ENCODE data around the gene RAB26.

The RAB26 gene

GRCh38 chr16:2181952-2182351 is 33.5 kb downstream of the RAB26 start:
- no peak for DNase-seq

GRCh38 chr16:2183671-2184070 is 35.2 kb downstream of the RAB26 start:
- no peak for DNase-seq

GRCh38 chr16:2184346-2184745 is 35.9 kb downstream of the RAB26 start:
- DNase-seq, result no peak

GRCh38 chr16:2184962-2185361 is 36.5 kb downstream of the RAB26 start:
- no peak for DNase-seq

DNA sequence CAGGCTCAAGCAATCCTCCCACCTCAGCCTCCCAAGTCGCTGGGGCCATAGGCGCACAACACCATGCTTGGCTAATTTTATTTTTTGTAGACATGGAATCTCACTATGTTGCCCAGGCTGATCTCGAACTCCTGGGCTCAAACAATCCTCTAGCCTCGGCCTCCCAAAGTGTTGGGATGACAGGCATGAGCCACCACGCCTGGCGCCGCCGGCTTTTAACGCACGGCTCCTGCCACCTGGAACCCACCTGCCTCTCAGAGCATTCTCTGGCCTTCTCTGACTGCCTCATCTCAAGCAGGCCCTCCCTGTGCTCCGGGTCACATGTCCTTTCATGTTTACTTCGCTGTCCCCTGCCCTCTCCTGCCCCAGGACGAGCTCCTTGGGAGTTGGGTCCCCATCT is 37.6 kb downstream of the RAB26 start:
- no peak for DNase-seq

GRCh38 chr16:2186505-2186904 is 38.1 kb downstream of the RAB26 start:
- DNase-seq, result no peak

DNA sequence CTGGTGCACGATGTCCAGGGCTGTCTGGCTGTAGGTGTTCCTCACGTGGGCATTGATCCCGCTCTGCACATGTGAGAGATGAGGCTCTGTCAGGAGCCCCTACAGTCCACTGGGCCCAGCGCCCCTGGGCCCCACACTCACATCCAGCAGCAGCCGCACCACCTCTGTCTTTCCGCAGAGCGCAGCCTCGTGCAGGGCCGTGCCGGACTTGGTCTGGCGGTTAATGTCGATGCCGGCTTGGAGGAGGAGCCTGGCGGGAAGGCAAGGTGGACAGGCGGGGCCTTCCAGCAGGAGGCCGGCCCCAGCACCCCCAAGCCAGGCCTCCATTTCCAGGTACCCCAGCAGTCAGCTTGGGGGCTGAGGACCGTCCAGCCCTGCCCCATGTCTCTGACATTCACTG is 38.8 kb downstream of the RAB26 start:
- no peak for DNase-seq

- no peak for DNase-seq
These were observed 40.0 kb downstream of the RAB26 start for GRCh38 chr16:2188395-2188794.

DNA sequence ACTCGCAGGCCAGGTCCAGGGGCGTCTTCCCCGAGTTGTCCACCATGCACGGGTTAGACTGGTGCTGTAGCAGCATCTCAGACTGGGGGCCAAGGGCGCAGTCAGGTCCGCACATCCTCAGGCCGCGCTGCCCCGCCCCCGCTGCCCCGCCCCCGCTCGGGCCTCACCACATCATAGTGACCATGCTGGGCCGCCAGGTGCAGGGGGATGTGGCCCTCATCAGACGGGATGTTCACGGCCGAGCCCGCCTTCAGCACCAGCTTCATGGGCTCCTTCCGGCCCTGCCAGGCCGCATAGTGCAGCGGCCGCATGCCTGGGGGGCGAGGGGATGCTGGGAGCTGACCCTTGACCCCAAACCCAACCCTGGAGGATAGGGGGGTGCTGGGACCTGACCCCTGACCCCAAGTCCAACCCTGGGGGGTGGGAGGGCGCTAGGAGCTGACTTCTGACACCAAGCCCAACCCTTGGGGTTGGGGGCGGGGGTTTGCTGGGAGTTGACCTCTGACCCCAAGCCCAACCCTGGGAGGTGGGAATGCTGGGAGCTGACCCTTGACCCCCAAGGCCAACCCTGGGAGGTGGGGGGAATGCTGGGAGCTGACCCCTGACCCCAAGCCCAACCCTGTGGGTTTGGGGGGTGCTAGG is 40.9 kb downstream of the RAB26 start:
- no peak for DNase-seq

GRCh38 chr16:2190002-2190658 is 41.7 kb downstream of the RAB26 start:
- DNase-seq, result no peak

- DNase-seq, result no peak
These were observed 42.4 kb downstream of the RAB26 start for GRCh38 chr16:2190659-2191445.

DNA sequence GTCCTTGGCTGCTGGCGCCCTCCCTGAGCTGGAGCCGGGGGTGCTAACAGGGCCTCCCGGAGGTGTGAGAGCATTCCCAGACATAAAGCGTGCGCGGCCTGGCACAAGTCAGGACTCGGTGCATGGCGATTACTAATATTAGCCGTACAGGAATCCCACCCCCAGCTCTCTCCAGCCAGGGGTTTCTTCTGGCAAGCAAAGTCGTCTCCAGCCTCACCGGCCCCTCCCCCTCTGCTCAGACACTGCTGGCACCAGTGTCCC is 43.0 kb downstream of the RAB26 start:
- no peak for DNase-seq

DNA sequence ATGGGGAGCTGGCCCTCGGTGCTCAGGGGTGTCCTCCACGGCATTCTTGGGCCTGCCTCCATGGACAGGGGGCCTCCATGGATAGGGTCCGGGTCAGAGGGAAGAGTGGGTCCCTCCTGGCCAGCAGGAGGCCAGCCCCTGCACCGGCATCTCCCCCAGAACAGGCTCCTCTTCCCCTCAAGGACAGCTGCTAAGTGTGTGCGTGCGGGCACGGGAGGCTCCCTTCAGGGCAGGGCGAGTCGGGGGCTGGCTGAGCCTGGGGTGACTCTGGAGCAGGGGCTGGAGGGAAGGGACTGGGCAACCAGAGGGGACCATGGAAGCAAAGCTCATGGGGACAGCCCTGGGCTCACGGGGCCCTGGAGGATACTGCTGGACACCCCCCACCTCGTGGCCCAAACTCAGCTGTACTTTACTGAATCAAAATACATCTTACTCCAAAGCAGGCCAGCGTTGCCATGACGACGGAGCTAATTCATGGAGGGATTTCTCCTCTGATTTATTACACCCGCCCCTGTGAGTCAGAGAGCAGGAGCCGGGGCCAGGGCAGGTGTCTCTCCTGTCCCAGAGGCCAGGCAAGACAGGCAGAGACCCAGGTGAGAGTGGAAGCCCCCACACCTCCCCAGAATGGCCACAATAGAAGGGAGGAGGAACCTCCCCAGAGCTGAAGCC is 45.9 kb downstream of the RAB26 start:
- DNase-seq, result no peak

DNA sequence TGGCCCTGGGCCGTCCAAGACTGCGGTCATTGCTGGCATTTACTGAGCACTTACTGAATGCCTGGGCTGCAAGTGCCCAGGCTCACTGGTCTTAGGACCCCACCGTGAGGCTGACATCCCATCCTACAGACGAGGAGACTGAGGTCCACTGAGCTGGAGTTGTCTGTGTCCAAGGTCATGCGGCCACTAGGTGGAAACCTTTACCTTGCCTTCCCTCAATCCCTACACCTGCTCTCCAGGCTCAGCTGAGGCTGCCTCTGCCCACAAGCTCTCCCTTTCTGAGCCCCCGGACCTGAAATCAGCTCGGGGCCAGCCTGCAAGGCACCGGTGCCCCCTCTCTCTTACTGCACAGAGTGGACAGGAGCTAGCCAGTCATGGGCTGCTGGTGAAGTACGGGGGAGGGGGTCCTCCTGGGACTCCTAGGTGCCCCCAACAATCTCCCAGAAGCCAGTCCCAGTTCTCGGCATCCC is 46.5 kb downstream of the RAB26 start:
- no peak for DNase-seq

DNA sequence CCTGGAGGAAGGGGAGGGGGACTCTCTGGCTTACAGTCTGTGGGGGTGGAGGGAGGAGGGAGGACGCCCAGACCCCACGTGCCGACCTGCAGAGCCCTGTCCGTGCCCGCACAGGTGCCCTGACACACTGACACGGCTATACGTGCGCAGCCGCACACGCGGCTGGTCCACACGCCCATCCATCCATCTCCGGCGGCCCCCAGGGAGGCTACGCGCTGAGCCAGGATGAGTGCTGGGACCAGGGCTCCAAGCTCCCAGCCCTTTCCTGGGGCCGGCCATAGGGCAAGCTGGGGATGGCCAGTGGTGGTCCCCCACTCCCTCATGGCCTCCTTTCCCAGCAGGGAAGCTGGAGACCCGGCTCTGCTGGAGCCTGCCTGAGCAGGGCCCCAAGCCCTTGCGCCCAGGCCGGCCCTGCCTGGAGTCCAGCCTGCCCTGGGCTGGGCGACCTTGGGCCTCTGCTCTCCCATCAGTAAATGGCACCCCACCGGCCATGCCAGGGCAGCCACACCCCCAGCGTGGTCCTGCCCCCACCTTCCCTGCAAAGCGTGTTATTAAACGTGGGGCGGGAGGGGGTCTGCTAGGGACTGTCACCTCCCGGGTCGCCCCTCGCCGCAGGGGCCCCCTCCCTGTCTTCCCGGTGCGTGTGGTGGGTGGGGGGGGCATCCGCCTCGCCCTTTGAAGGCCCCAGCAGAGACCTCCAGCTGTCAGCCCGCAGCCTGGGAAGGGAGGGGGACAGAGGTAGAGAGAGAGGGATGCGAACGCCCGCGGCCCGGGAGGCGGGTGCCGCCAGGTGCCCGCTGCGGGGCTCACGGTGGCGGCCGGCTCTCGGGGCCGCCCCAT is 47.1 kb downstream of the RAB26 start:
- no peak for DNase-seq

GRCh38 chr16:2196162-2196980 is 47.9 kb downstream of the RAB26 start, which contains the start of gene CASKIN1:
Gene CASKIN1 (minus strand): TSS chr16:2196605. CDS start chr16:2196432, 173 bp downstream.
- no peak for DNase-seq

GRCh38 chr16:2196981-2197511 is 48.6 kb downstream of the RAB26 start:
- no peak for DNase-seq

DNA sequence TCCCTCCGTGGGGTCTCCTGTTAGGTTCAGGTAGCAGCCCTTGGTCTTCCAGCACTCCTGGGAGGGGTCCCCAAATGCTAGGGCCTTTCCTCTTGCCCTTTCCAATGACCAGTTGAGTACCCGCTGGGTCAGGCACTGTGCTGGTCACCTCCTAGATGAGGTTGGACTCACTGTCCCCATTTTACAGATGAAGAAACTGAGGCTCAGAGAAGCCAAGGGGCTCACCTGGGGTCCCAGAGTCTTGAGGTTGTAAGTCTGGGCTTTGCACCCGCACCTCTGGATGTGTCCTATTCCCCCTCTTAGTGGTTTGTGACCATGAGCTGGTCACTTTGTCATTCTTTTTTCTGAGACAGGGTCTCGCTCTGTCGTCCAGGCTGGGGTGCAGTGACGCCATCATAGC is 49.3 kb downstream of the RAB26 start:
- DNase-seq, result no peak

GRCh38 chr16:2198283-2198682 is 49.9 kb downstream of the RAB26 start:
- DNase-seq, result no peak

- no peak for DNase-seq
These were observed 50.7 kb downstream of the RAB26 start for GRCh38 chr16:2199095-2199494.

- no peak for DNase-seq
These were observed 51.3 kb downstream of the RAB26 start for GRCh38 chr16:2199621-2200139.

All from amniotic stem cell (primary cell).